Mesenchymal stem cell (in vitro differentiated cells and primary cell): Measurements from ENCODE around the gene CNGB1.

Experiments
- DNase-seq: peaks from one replicate; pipeline ENCODE4 v3.0.0-alpha.2; 2013
- H2AFZ ChIP-seq: one replicate; pipeline ENCODE4 v1.6.1; 2013; ENCODE audit warnings: low read depth, mild to moderate bottlenecking, control low read depth, inconsistent platforms, low read length, moderate library complexity
- H2AK5ac ChIP-seq: 2 replicates; pipeline ENCODE4 v1.6.1; 2013; ENCODE audit warnings: low read length, moderate library complexity, mild to moderate bottlenecking, inconsistent platforms; ENCODE audit not compliant: severe bottlenecking
- H2BK120ac ChIP-seq: one replicate; pipeline ENCODE4 v1.6.1; 2013; ENCODE audit warnings: low read depth, mild to moderate bottlenecking, inconsistent platforms, low read length, moderate library complexity
- H2BK12ac ChIP-seq, 2 experiments: one replicate each; pipeline ENCODE4 v1.6.1; 2013; ENCODE audit warnings: inconsistent platforms in 2 of 2, low read length in 2 of 2, mild to moderate bottlenecking in 2 of 2, moderate library complexity in 2 of 2, control low read depth in 1 of 2
- H2BK15ac ChIP-seq: one replicate; pipeline ENCODE4 v1.6.1; 2013; ENCODE audit warnings: mild to moderate bottlenecking, low read depth, inconsistent platforms; ENCODE audit not compliant: poor library complexity, severe bottlenecking
- H2BK5ac ChIP-seq: 2 replicates; pipeline ENCODE4 v1.6.1; 2013; ENCODE audit warnings: low read depth, mild to moderate bottlenecking, low read length, control low read depth, inconsistent platforms; ENCODE audit not compliant: poor library complexity, severe bottlenecking
- H3K14ac ChIP-seq, 2 experiments: one replicate each; pipeline ENCODE4 v1.6.1; 2013; ENCODE audit warnings: inconsistent platforms in 2 of 2, low read length in 2 of 2, control low read depth in 1 of 2, mild to moderate bottlenecking in 1 of 2, moderate library complexity in 1 of 2
- H3K18ac ChIP-seq, 2 experiments: one replicate each; pipeline ENCODE4 v1.6.1; 2013; ENCODE audit warnings: inconsistent platforms in 2 of 2, low read length in 2 of 2, control low read depth in 1 of 2, low read depth in 1 of 2, mild to moderate bottlenecking in 1 of 2
- H3K23ac ChIP-seq, 2 experiments: one replicate each; pipeline ENCODE4 v1.6.1; 2013; ENCODE audit warnings: inconsistent platforms in 2 of 2, low read length in 2 of 2, mild to moderate bottlenecking in 2 of 2, moderate library complexity in 2 of 2, control low read depth in 1 of 2
- H3K27ac ChIP-seq: 2 replicates; pipeline ENCODE4 v1.5.1; 2013; ENCODE audit warnings: mild to moderate bottlenecking, moderate library complexity, low read length, control low read depth, inconsistent platforms; ENCODE audit not compliant: poor library complexity, severe bottlenecking
- H3K27me3 ChIP-seq, 2 experiments: 2 replicates each; pipeline versions ENCODE4 v1.6.1 to v1.7.0; 2013; ENCODE audit warnings: low read length in 2 of 2, mild to moderate bottlenecking in 2 of 2, moderate library complexity in 2 of 2, control low read depth in 1 of 2, inconsistent platforms in 1 of 2; ENCODE audit not compliant: control insufficient read depth in 1 of 2, insufficient read depth in 1 of 2
- H3K36me3 ChIP-seq, 2 experiments: 2 replicates each; pipeline versions ENCODE4 v1.6.1 to v1.7.0; 2013; ENCODE audit warnings: low read length in 2 of 2, control low read depth in 1 of 2, inconsistent platforms in 1 of 2, low read depth in 1 of 2, mild to moderate bottlenecking in 1 of 2; ENCODE audit not compliant: insufficient read depth in 2 of 2, control insufficient read depth in 1 of 2
- H3K4ac ChIP-seq, 2 experiments: one replicate each; pipeline ENCODE4 v1.6.1; 2013; ENCODE audit warnings: inconsistent platforms in 2 of 2, low read length in 2 of 2, mild to moderate bottlenecking in 2 of 2, moderate library complexity in 2 of 2, control low read depth in 1 of 2, low read depth in 1 of 2
- H3K4me1 ChIP-seq: 2 replicates; pipeline ENCODE4 v1.6.1; 2013; ENCODE audit warnings: low read depth, low read length, control low read depth; ENCODE audit not compliant: control insufficient read depth, insufficient read depth
- H3K4me2 ChIP-seq: 2 replicates; pipeline ENCODE4 v1.6.1; 2013; ENCODE audit warnings: low read length, mild to moderate bottlenecking, inconsistent platforms; ENCODE audit not compliant: poor library complexity, severe bottlenecking
- H3K4me3 ChIP-seq, 2 experiments: 2 replicates each; pipeline versions ENCODE4 v1.5.1 to v1.7.0; 2013; ENCODE audit warnings: low read length in 2 of 2, mild to moderate bottlenecking in 2 of 2, control low read depth in 1 of 2, low read depth in 1 of 2; ENCODE audit not compliant: insufficient read depth in 1 of 2
- H3K79me1 ChIP-seq: replicated peaks from 2 replicates; pipeline ENCODE4 v1.6.1; 2013; ENCODE audit warnings: mild to moderate bottlenecking, control low read depth, low read length, inconsistent platforms; ENCODE audit not compliant: poor library complexity, severe bottlenecking
- H3K9ac ChIP-seq: 2 replicates; pipeline ENCODE4 v1.7.0; 2013; ENCODE audit warnings: mild to moderate bottlenecking, low read length, moderate library complexity
- H3K9me3 ChIP-seq: 2 replicates; pipeline ENCODE4 v1.7.0; 2013; ENCODE audit warnings: mild to moderate bottlenecking, low read length; ENCODE audit not compliant: control insufficient read depth
- H4K8ac ChIP-seq: one replicate; pipeline ENCODE4 v1.6.1; 2013; ENCODE audit warnings: inconsistent platforms, mild to moderate bottlenecking, low read length, moderate library complexity
- H4K91ac ChIP-seq: one replicate; pipeline ENCODE4 v1.6.1; 2013; ENCODE audit warnings: mild to moderate bottlenecking, low read length, inconsistent platforms
- WGBS: methylation state at CpG from one replicate; pipeline ENCODE4 v1.1.7; 2013; ENCODE audit warnings: mixed read lengths; 5-methylcytosine and 5-hydroxymethylcytosine counted together

Gene CNGB1

DNA sequence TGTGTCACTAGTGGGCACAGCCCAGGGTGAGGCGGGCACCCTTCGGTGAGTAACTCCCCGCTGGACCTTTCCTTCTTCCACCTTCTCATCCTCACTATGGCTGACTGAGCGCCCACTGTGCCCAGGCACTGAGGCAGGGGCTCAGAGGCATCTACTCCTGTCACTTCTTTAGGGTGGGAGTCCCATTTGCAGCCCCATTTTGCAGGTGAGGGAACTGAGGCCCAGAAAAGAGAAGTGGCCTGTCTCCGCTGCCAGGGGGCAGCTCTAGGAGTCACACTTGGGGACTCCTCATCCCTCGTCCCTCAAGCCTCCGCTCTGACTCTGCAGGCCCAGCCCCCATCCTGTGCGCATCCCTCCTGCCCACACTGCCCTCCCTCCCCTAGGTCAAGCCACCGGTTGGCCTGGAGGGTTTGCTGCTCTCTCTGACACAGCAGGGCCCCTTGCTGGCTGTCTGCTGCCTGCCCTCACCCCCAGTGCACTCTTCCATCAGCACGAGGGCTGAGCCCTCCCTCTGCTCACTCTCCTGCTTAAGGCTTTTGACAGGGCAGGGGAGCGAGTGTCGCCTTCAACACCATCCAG is 62.4 kb downstream of the CNGB1 start:
- DNase-seq, result no peak
- no peak overlapping the region for H3K27ac ChIP-seq
- no peak overlapping the region for H2AFZ ChIP-seq
- H3K36me3 ChIP-seq, result no peaks in the 10 kb centered on the region
- no peak overlapping the region for H4K91ac ChIP-seq
- H2BK15ac ChIP-seq, result no peak overlapping the region
- no peak overlapping the region for H3K23ac ChIP-seq
- no peak overlapping the region for H4K8ac ChIP-seq
- no peak overlapping the region for H2BK5ac ChIP-seq
- H3K79me1 ChIP-seq, result no peaks in the 10 kb centered on the region
- no peak overlapping the region for H3K4ac ChIP-seq
- peaks cover 40 to 78% of the 10 kb centered on the region in 2 experiments for H3K27me3 ChIP-seq
- H3K4me1 ChIP-seq, result peaks cover 8% of the 10 kb centered on the region
- H3K9me3 ChIP-seq, result no peaks in the 10 kb centered on the region
- H3K9ac ChIP-seq, result no peak overlapping the region
- no peak overlapping the region for H3K4me3 ChIP-seq
- 59% methylated on average over 12 of the region's 12 CpGs for WGBS
- H2AK5ac ChIP-seq, result no peak overlapping the region
- H2BK120ac ChIP-seq, result no peak overlapping the region
- no peak overlapping the region for H3K4me2 ChIP-seq
- no peak overlapping the region for H3K14ac ChIP-seq
- no peak overlapping the region for H2BK12ac ChIP-seq
- H3K18ac ChIP-seq, result no peak overlapping the region

DNA sequence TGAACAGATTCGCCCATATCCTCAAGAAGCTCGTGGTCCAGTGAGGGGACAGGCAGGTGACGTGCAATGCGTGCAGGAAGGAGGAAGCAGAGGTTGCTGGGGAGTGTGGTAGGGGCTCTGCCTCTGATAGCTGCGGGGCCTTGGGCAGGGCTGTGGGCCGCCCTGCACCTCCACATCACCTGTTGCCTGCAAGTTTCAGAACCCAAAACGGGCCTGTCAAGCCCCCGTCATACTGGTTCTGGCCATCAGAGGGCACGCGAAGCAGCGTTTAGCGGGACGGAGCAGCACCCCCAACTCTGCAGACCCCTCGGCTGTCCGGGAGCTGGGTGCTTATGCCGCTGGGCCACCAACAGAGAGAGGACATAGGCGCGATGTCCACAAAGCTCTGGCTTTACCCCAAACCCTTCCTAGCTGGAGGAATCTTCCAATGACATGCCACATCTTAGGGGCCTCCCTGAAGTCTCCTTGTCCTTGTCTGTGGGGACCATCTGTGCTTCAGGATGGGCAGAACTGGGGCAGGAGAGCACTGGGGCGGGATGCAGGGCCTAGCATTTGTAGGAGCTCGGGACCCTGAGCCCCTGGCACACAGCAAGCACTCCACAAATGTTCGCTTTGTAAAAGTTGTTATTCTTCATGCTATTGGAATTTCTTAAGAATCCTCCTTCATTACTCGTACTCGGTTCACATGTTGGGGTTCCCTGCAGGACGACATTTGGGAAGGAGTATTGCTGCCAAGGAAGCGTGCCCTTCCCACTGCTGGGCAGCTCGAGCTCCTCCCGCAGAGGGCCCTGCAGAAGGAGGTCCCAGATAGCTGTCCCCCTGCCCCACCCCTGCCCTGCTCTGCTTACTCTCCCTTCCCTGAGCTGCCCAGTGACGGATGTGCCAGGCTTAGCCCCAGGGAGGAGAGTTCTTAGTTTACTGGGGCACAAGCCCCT is 64.3 kb downstream of the CNGB1 start:
- H2AFZ ChIP-seq, result no peak overlapping the region
- H3K9ac ChIP-seq, result no peak overlapping the region
- no peak overlapping the region for H4K8ac ChIP-seq
- no peak overlapping the region for H3K4ac ChIP-seq
- no peaks in the 10 kb centered on the region for H3K79me1 ChIP-seq
- no peak overlapping the region for H3K18ac ChIP-seq
- no peak overlapping the region for H2BK15ac ChIP-seq
- H3K27ac ChIP-seq, result no peak overlapping the region
- no peak for DNase-seq
- H2BK12ac ChIP-seq, result no peak overlapping the region
- H3K4me1 ChIP-seq, result peaks cover 8% of the 10 kb centered on the region
- no peaks in the 10 kb centered on the region for H3K9me3 ChIP-seq
- WGBS, result 68% methylated on average over 27 of the region's 28 CpGs
- H3K4me3 ChIP-seq, result no peak overlapping the region
- no peak overlapping the region for H2AK5ac ChIP-seq
- no peak overlapping the region for H3K14ac ChIP-seq
- H2BK5ac ChIP-seq, result no peak overlapping the region
- peaks cover 38 to 75% of the 10 kb centered on the region in 2 experiments for H3K27me3 ChIP-seq
- no peak overlapping the region for H4K91ac ChIP-seq
- H3K23ac ChIP-seq, result no peak overlapping the region
- H2BK120ac ChIP-seq, result no peak overlapping the region
- peak overlapping the region; percentile 3 for H3K4me2 ChIP-seq
- no peaks in the 10 kb centered on the region for H3K36me3 ChIP-seq

GRCh38 chr16:57904101-57904500 is 66.8 kb downstream of the CNGB1 start:
- Histone ChIP-seq H3K79me1 (no peaks in the 10 kb centered on the region), H3K27me3 (peaks cover 38 to 80% of the 10 kb centered on the region in 2 experiments), H3K27ac (no peak overlapping the region), H3K4me2 (no peak overlapping the region), H4K91ac (peak overlapping the region; percentile 27), H2BK15ac (no peak overlapping the region), H3K18ac (no peak overlapping the region), H2AK5ac (no peak overlapping the region), H2BK12ac (no peak overlapping the region), H3K23ac (no peak overlapping the region), H3K4me1 (peaks cover 14% of the 10 kb centered on the region), H3K9me3 (no peaks in the 10 kb centered on the region), H2BK5ac (no peak overlapping the region), H3K4me3 (no peak overlapping the region), H2AFZ (no peak overlapping the region), H3K36me3 (no peaks in the 10 kb centered on the region), H3K14ac (no peak overlapping the region), H2BK120ac (no peak overlapping the region), H4K8ac (no peak overlapping the region), H3K9ac (no peak overlapping the region), H3K4ac (no peak overlapping the region)
- no peak for DNase-seq
- 82% methylated on average over 8 of the region's 8 CpGs for WGBS

DNA sequence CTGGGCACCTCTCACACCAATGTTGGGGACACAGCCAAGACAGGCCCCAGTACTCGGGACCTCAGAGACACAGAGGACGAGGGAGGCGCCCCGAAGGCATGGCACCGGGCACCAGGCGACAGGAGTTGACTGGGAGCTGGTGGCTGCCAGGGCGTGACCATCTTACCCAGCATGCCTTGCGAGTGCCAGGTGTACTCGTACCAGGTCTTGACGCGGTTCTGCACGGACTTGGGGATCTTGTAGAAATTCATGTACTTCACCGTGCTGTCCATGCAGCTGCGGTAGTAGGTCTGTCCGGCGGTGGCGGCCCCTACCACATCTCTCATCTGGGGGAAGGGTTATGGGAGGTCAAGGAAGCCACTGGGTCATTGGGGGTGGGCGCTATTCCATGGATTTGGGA is 67.3 kb downstream of the CNGB1 start:
- no peak for DNase-seq
- no peak overlapping the region for H2BK5ac ChIP-seq

More for the DNA sequence above, 67.3 kb downstream of the CNGB1 start:
- Histone ChIP-seq H4K8ac (no peak overlapping the region), H3K4me1 (peaks cover 14% of the 10 kb centered on the region), H2BK120ac (no peak overlapping the region), H3K36me3 (no peaks in the 10 kb centered on the region), H3K4me2 (no peak overlapping the region), H3K9ac (no peak overlapping the region), H3K9me3 (no peaks in the 10 kb centered on the region), H2AK5ac (no peak overlapping the region), H3K14ac (no peak overlapping the region), H3K18ac (no peak overlapping the region), H2BK15ac (no peak overlapping the region), H2BK12ac (no peak overlapping the region), H3K27ac (no peak overlapping the region), H4K91ac (no peak overlapping the region), H3K23ac (no peak overlapping the region), H3K27me3 (peaks cover 38 to 80% of the 10 kb centered on the region in 2 experiments), H3K4ac (no peak overlapping the region), H3K4me3 (no peak overlapping the region), H3K79me1 (no peaks in the 10 kb centered on the region), H2AFZ (no peak overlapping the region)
- 87% methylated on average over 18 of the region's 18 CpGs for WGBS
